G401.6 (cell line): ENCODE data around the gene CCDC68.

Source experiments
- FAIRE-seq: peaks from 2 replicates; lab custom pipeline; 2012; peaks lifted over from hg19 to GRCh38; lab: Jason Lieb, UNC

CCDC68 gene

DNA sequence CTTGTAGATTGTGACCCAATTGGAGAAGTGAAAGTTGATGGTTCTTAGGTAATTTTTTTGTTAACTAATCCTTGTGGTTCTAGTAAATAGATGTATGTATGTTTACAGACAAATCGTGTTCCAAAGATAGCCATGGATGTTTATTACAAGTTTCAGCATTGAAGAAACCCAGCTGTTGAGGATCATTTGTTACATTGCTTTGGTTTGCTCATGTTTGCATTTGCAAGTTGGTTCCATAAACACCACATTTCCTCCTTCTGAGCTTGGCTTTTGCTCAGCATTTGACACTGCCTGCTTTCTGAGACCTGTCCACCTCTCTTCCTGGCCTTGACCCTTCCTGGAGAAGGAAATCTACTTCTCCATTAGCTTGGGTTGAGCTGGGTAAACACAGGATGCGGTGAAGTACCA is 1.8 kb upstream of the CCDC68 start:
- FAIRE-seq, result no peak

DNA sequence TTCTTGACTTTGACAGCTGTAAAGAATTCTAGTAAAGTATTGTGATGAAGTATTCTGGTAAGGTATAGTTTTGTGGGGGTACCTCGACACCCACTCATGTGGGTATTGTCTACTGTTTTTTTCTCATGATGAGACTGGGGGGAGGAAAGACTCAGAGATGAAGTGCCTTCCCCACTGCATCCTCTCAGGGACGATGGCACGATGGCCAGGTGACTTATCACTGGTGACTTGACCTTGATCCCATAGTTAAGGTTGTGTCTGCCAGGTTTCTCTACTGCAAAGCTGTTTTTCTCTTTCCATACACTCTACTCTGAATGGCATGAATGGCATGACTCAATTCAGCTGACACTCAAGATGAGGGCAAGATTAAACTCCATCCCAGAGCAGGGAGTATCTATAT is 936 bp upstream of the CCDC68 start:
- no peak for FAIRE-seq

DNA sequence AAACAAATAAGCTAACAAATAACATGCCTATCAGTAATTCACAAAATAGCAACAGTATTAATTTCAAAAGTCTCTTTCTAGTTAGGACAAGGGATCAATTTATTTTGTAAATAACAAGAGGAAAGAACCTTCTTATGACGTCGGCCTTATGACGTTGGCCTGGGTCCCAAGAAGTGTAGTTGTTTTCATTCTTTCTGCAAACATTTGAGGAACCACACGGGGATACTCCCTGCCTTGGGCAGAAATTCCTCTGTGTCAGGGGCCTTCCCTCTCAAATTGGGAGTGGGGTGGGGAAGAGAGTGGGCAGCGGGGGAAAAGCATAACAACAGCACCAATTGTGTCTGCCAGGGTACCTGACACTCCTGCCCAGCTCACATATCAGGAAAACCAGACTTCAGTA is 1.3 kb downstream of the CCDC68 start:
- no peak for FAIRE-seq

DNA sequence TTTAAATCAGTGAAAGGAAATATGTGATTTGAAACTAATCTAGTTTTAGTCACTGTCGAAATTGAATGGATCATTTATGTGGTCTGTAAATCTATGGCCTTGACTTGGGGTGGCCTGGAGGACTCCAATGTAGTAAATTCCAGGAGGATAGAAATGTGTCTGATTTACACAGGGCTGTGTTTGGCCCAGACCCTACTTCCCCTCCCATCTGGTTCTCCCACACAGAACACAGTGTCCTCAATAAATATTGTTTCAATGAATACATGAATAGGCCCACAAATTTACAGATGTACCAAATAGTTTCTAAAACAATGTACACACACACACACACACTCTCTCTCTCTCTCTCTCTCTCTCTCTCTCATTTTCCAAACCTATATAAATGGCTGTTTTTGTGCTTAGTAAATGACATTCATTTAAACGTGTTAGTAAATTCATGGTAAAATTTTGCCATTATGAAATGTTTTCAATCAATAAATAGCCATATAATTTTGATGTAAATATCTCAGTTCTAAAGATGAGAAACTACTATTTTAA is 1.9 kb downstream of the CCDC68 start:
- FAIRE-seq, result no peak

DNA sequence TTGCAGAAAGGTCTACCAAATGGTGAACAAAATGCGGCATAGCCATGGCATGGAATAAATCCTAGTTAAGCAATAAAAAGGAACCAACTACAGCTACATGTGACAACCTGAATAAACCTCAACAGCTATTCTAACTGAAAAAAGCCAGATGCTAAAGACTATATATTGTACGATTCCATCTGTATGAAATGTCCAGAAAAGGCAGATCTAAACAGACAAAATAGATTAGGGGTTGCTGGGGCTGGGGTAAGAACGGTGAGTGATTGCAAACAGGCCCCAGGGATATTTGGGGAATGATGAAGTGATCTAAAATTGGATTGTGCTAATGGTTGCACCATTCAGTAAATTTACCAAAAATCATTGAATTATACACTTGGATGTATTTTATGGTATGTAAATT is 2.8 kb downstream of the CCDC68 start:
- no peak for FAIRE-seq

DNA sequence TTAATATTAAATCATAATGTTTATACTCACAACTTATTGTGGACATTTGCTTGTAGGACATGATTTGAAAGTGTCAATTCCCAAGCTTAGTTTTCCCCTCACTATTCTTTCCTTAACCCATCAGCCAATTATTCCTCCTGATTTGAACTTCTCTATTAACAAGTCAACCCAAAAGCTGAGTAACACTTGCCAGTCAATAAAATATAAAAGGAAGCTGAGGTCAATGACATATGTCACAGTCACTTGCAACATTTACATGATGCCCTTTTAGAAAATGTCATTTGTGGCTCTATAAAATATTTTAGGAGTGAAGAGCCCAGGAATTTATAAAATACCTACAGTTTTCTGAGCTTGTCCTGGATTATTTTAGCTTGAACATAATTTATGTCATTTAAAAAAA is 7.2 kb downstream of the CCDC68 start:
- no peak for FAIRE-seq

DNA sequence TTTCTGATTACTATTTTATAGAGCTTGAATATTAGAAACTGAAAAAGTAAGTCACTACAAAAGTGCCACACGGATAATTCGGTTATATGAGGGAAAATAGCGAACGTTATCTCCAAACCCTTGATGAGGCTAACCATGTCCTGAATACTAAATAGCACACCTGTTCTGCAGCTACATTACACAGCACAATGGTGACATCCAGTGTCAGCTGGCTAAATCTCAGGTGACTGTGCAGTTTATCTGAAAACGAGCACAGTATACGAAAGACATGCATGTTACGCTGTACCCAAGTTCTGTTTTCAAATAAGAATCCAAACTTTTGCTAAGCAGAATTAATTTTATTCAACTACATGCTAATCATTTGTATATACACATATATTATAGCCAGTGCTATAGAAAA is 9.0 kb downstream of the CCDC68 start:
- no peak for FAIRE-seq

DNA sequence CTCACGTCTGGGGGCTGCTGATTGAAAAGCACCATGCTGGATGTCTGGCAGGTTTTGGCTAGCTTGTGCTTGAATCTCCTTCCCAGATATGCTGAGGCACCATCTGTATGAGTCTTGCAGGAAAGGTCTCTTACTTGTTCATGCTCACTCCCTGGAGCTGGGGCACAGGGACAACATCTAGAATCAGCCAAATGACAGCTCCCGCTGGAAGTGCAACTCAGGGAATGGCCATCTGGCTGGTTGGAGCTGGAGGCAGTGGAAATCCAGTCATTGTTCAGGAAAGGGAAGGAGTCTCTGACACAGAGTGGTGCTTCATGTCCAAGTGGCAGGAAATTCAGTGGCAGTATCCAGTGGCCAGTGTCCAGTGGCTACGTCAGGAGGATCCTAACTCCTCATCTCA is 9.7 kb downstream of the CCDC68 start:
- FAIRE-seq, result no peak

DNA sequence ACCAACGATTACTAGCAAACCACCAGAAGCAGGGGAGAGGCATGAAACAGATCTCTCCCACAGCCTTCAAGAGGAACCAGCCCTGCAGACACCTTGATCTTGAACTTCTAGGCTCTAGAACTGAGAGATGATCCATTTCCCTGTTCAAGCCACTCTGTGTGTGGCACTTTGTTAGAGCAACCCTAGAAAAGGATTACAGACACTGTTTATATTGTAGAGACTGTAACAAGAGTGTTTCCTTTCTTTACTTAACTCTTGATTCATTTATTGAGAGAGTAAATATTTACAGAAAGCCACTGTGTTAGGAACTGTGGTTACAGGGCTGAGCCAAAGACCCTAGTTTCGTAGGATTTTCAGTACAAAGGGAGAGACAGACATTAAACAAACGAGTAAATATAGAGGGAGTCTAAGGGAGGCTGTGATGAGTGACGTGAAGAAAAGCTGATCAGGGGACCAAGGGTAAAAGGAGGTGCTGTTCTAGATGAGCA is 10.9 kb downstream of the CCDC68 start:
- FAIRE-seq, result no peak

DNA sequence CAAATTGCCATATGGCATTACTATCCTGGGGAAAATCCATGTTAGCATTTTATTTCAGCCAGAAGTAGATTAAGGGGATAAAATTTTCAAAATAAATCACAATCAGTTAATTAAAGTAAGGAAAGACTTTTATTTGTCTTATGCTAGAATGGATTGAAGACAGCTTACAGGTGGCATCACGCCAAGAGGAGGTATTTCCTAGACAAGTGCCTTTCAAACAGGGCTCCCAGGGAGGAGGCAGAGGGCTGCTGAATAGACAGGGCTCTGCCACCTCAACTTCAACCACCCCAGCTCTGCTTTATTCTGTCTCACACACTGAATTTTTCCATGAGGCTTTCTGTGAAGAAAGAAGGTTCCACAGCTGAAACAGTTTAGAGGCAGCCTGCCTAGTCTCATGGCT is 12.2 kb downstream of the CCDC68 start:
- FAIRE-seq, result no peak

DNA sequence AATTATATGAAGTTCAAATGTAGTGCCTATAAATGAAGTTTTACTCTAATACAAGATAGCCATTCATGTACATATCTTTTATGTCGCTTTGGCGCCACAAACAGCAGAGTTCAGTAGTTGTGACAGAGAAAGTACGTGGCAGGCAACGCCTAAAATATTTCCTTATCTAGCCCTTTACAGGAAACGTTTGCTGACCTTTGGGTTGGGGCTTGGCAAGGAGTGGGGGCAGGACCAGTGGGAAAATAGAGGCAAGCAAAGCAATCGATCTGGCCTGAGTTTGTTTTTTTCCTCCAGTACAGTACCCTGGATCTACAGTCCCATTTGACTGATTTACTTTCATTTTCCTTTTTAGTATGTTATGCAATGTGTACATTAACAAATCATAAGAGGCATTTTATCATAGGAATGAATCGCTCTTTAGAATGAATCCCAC is 13.1 kb downstream of the CCDC68 start:
- no peak for FAIRE-seq

DNA sequence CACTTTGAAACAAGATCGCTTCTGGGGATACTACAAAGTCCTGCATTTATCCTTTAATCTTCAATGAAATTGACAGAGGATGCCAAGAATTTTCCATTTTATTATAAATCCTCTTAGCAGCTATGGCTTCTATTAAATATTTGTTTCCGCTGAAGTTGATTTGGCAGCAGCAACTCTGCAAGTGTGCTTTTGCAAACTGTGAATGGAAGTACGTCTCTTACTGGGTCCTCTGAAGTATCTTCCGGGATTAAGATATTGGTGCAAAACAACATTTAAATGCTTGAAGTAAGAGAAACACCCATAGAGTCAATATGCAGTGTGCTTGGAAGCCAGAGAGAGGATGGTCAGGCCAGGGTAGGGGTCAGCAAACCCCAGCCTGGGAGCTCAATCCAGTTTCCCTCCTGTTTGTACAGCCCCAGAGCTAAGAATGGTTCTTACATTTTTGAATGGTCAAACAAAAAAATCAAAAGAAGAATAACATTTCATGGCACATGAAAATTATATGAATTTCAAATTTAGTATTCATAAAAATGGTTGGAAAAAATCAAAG is 13.6 kb downstream of the CCDC68 start:
- no peak for FAIRE-seq

DNA sequence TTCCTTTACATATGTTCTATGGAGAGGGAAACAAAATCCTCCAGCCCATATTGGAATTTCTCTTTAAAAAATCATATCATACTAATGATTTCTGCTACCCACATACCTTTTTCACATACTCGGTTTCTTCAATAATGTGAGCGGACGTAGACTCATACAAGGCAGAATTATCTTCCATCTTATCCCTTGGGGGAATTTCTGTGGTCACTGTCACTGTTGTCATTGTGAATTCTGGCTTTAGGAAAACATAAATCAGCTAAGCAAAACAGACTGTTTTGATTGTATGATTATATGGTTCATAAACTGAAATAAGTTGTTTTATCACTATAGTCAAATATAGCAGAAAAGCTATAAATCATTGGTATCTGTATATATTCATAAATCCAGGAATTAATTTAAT is 16.7 kb downstream of the CCDC68 start:
- FAIRE-seq, result no peak

DNA sequence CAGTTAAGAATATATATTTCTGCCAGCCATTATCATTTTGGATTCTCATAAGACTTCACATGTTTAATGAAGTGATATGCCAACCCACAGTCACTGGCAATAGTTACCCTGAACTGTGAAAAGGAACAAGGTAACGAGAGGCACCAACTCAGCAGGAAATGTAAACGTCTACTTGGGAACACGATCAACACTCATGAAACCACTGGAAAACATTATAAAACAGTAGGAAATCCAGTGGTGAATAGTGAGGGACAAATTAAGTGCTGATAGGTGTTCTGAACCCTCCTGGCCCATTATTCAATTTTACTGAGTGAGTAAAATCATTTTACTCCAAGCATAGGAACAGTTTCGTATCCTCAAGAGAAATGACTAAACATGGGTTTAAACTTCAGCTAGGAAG is 17.1 kb downstream of the CCDC68 start:
- no peak for FAIRE-seq

DNA sequence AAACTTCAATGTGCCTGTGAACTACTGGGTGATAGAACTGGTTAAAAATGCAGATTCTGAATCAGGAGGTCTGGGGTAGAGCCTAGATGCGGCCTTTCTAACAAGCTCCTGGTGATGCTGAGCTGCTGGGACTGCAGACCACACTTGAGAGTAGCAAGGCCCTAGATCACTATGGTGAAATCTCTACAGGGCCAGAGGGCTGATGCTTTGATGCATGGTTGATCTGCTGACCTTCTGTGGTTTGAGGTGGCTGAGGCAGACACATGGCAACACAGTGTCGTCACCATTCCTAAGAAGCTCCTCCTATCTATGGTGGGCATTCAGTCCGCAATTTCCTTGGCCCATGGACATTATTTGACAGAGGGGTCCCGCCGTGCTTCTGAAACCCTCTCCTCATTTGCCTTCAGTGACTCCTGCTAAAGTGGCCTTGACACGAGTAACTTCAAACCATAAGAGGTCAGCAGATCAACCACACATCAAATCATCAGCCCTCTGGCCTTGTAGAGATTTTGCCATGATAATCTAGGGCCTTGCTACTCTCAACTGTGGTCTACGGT is 19.8 kb downstream of the CCDC68 start:
- no peak for FAIRE-seq

DNA sequence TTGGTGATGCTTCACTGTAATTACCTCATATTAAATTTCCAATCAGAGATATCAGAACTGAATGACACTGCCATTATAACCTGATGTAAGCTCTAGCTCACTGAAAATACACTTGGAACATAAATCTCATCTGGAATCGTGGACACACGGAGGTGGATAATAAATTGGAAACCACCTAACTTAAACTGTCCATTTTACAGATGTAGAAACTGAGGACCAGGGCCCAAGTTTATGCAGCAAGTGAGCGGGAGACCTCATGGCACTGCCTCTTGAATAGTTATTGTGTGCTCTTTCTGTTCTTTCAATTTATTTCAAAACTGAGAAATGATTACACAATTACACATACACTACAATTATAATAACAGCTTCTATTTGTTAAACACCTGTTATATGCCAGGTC is 20.8 kb downstream of the CCDC68 start:
- no peak for FAIRE-seq

DNA sequence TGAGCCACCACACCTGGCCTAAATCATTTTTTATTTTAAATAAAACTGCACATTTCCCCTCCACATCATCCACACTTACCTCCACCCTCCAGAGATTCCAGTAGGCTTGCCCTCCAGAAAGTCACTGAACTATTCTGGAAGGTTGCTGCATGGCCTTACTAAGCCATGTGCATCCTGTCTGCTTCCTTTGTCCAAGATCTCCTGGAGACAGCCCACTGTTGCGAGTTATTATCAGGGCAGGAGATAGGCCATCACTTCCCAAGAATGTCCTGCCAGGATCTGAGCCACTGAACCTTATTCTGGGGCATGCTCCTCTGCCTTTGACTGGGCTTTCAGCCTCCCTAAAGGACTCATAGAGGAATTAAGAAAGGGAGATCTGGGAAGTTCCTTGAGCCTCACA is 26.8 kb downstream of the CCDC68 start:
- no peak for FAIRE-seq

DNA sequence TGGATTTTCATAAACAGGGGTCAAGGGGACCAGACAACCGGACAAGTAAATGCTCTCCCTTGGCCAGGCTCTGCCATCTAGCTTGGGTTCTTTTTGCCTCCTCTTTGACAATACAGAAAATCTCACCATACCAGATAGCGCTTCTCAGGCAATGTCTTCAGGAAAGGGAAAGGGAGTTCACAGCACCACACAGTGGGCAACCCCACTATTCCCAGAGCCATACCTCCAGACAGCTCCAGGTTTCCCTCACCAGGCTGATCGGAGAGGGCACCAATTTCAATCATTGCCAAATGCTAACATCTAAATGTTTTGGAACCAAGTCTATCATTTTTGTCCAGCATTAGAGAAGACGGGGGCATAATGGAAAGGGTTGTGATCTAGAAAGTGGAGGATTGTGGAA is 28.1 kb downstream of the CCDC68 start:
- no peak for FAIRE-seq

DNA sequence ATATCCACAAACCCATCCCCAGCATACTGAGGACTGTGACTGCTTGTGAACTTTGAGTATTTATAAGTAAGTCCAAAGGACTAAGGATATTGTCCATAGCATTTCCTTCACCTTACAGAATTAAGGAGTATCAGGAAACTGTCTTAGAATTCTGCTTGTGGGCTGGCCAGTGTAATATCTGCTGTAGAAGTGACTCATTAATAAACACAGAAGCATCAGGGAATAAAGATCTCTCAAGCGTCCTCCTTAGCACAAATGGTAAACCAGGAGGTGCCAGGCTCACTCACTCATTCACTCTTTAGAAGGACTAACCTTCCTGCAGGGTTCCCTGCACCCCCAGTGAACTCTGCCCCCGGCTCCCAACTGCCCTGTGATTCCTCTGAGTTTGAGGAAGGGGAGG is 31.0 kb downstream of the CCDC68 start:
- no peak for FAIRE-seq

DNA sequence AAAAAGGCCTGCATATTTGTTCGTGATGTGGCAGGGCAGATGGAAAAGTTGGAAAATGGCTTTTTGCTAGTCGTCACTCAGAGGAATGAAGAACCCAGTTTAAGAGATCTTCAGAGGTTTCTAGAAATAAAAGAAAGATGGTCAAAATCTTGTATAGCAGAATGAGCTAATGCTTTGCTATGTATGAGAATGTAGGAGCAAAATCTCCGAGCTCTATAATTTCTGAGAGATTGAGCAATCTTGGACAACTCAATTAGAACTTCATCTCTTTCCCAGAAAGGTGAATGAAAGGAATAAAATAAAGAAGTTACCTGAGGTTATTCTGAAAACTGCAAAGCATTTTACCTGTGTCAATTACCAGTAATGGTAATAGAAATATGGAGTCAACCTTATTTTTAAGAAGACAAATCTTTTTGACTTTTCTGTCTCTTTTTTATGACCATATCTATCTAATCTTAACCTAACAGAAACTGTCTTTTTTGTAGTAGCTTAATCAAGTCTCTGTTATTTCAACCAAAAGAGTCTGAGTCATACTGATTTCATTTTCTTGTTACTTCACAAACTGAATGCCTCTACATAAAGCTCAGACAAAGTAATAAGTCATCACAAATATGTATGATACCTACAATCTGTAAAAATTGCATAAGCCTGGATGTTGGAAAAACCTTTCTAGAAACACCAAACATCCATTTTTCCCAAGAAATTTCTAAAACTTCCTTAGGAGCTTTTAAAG is 32.5 kb downstream of the CCDC68 start:
- no peak for FAIRE-seq

DNA sequence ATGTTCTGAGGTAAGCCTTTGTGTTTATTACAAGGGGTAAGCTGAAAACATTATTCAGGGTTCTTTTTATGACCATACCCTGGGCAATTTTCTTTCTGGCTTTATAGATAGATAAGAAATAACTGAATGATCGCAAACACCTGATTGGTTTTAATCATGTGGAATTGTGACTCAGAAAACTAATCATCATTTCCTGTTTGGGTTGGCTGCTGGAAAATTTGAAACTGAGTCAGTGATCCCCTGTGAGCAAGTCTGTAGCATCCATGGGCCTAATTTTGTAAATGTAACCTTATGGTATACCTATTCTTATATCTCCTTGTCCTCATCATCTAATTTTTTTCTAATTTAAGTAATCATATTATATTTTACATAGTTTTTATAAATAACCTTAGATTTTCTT is 34.3 kb downstream of the CCDC68 start:
- no peak for FAIRE-seq

DNA sequence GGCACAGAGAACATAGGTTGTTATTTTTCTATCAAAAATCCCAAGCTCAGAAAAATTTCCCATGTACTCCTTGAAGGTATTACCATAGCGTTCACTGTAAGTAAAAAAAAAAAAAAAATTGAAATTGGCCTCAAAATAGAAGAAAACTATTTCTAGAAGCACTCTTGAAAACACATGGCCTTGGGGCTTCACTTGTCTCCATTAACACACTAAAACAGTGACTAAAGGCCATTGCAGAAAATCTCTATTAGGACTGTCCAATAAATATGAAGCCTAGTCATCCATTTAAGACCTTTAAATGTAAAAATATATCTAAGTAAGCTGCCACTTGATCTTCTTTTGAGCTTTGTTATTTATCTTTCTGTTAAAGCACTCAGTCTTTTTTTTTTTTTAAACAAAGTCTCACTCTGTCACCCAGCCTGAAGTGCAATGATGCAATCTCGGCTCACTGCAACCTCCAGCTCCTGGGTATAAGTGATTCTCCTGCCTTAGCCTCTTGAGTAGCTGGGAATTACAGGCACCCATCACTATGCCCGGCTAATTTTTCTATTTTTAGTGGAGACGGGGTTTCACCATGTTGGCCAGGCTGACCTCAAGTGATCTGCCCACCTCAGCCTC is 35.8 kb downstream of the CCDC68 start:
- FAIRE-seq, result no peak

DNA sequence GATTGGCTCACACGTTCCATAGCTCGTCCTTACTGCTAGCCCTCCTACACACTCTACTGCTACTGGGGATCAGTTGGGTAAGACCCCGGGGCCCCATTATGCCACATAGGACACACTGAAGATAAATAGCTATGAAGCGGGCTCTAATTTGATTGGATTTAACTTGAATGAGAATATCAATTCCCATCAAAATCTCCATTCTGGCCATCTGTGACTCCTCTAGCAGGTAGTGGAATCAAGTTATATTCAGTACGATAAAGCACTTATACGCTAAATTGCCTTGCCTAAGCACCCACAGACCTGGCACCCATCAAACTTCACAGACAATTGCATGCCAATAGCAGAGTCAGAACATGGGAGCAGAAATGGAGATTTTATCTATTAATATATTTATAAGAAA is 39.8 kb downstream of the CCDC68 start:
- no peak for FAIRE-seq
